Brain microvascular endothelial cell (primary cell): ENCODE results near the gene CLEC4A.
"Not testable (repeated sequence)": the region's sequence is repeated elsewhere in the genome, so short reads cannot be mapped to it uniquely, and the experiment has no call there.

ENCODE experiments used
- DNase-seq: peaks from one replicate; pipeline ENCODE4 v3.0.0-alpha.2; 2020
- H3K27ac ChIP-seq: fragments of 250-450 bp; sonication (Bioruptor Pico); 2 replicates; pipeline ENCODE4 v1.5.1; 2020; ENCODE audit warnings: mild to moderate bottlenecking, moderate library complexity
- H3K27me3 ChIP-seq: fragments of 250-450 bp; sonication (Bioruptor Pico); replicated peaks from 2 replicates; pipeline ENCODE4 v1.5.1; 2020; ENCODE audit warnings: mild to moderate bottlenecking
- H3K36me3 ChIP-seq: fragments of 250-450 bp; sonication (Bioruptor Pico); replicated peaks from 2 replicates; pipeline ENCODE4 v1.5.1; 2020; ENCODE audit warnings: mild to moderate bottlenecking
- H3K4me3 ChIP-seq: 2 replicates; pipeline ENCODE4 v1.5.1; 2011; ENCODE audit warnings: low read depth, mild to moderate bottlenecking, control low read depth, low read length, moderate library complexity
- CTCF ChIP-seq: IDR thresholded peaks from 2 replicates; pipeline ENCODE4 v1.5.1; 2011; ENCODE audit warnings: low read depth, mild to moderate bottlenecking, moderate library complexity, low read length, control low read depth, inconsistent platforms; ENCODE audit errors: missing control alignments
- in situ Hi-C: cut with HindIII; loops from 2 replicates; pipeline ENCODE4 v1.10.0; 2017; ENCODE audit warnings: low sequenced_read_pairs, low pct_ligation_motif_present

The CLEC4A gene

GRCh38 chr12:8146442-8146771 lies 23.0 kb downstream of the CLEC4A start:
- H3K4me3 ChIP-seq = peak overlapping the region; percentile 37
- no peaks in the 10 kb centered on the region for H3K27me3 ChIP-seq

GRCh38 chr12:8154526-8154925 lies 31.1 kb downstream of the CLEC4A start:
- H3K27ac ChIP-seq = no peak overlapping the region
- no peak for DNase-seq
- no peak for TF ChIP-seq CTCF
- in situ Hi-C loops = no loop called here
- no peaks in the 10 kb centered on the region for H3K27me3 ChIP-seq
- H3K4me3 ChIP-seq = no peak overlapping the region
- H3K36me3 ChIP-seq = no peaks in the 10 kb centered on the region

More at GRCh38 chr12:8146442-8146771, 23.0 kb downstream of the CLEC4A start:
- DNase-seq = no peak
- in situ Hi-C loops = no loop called here
- Histone ChIP-seq H3K27ac (no peak overlapping the region), H3K36me3 (no peaks in the 10 kb centered on the region)
- TF ChIP-seq CTCF = no peak

- DNase-seq = no peak
Observed at GRCh38 chr12:8156416-8156815, 33.0 kb downstream of the CLEC4A start.

GRCh38 chr12:8156845-8157244 lies 33.4 kb downstream of the CLEC4A start, which contains the start of gene ZNF705A:
Gene ZNF705A, plus strand, starts transcription at chr12:8157015. Its CDS starts 15,611 bp downstream, at chr12:8172626.
- peak; percentile 21 for DNase-seq
- TF ChIP-seq CTCF = no peak
- in situ Hi-C loops = no loop called here
- Histone ChIP-seq H3K27ac (peak within 1 kb of the TSS; percentile 78), H3K27me3 (no peaks in the 10 kb centered on the region), H3K36me3 (no peaks in the 10 kb centered on the region), H3K4me3 (no peak within 1 kb of the TSS)

More at GRCh38 chr12:8156416-8156815, 33.0 kb downstream of the CLEC4A start:
- Histone ChIP-seq H3K36me3 (no peaks in the 10 kb centered on the region), H3K27me3 (no peaks in the 10 kb centered on the region), H3K27ac (peak overlapping the region; percentile 78), H3K4me3 (no peak overlapping the region)
- TF ChIP-seq CTCF = no peak
- in situ Hi-C loops = no loop called here

- Histone ChIP-seq H3K36me3 (no peaks in the 10 kb centered on the region), H3K27ac (peak overlapping the region; percentile 78), H3K4me3 (no peak overlapping the region), H3K27me3 (no peaks in the 10 kb centered on the region)
- no peak for TF ChIP-seq CTCF
- no peak for DNase-seq
- in situ Hi-C loops = no loop called here
Observed at GRCh38 chr12:8157484-8158198, 34.2 kb downstream of the CLEC4A start.

GRCh38 chr12:8172911-8173310 lies 49.5 kb downstream of the CLEC4A start:
- in situ Hi-C loops = not testable (repeated sequence)

More at GRCh38 chr12:8172911-8173310, 49.5 kb downstream of the CLEC4A start:
- not testable (repeated sequence) for H3K36me3 ChIP-seq, H3K27ac ChIP-seq, H3K4me3 ChIP-seq, DNase-seq, H3K27me3 ChIP-seq
